Mucosa of rectum (tissue), 2 donors: ENCODE data around the gene UGT1A10.

Experiments
- H3K27ac ChIP-seq, 2 donors: one replicate each; pipeline ENCODE4 v1.7.0; 2013; ENCODE audit warnings: inconsistent platforms in 2 of 2, low read depth in 2 of 2, low read length in 2 of 2
- H3K27me3 ChIP-seq, 2 donors: one replicate each; pipeline ENCODE4 v1.7.0; 2013; ENCODE audit warnings: low read length in 2 of 2; ENCODE audit not compliant: control insufficient read depth in 2 of 2, insufficient read depth in 2 of 2
- H3K36me3 ChIP-seq, 2 donors: one replicate each; pipeline ENCODE4 v1.7.0; 2013; ENCODE audit warnings: low read length in 2 of 2; ENCODE audit not compliant: control insufficient read depth in 2 of 2, insufficient read depth in 2 of 2
- H3K4me1 ChIP-seq, 2 donors: one replicate each; pipeline ENCODE4 v1.7.0; 2013; ENCODE audit warnings: low read length in 2 of 2, mild to moderate bottlenecking in 1 of 2; ENCODE audit not compliant: control insufficient read depth in 2 of 2, insufficient read depth in 2 of 2
- H3K4me3 ChIP-seq, 2 donors: one replicate each; pipeline ENCODE4 v1.7.0; 2013; ENCODE audit warnings: low read length in 2 of 2
- H3K9ac ChIP-seq, 2 donors: one replicate each; pipeline ENCODE4 v1.7.0; 2013; ENCODE audit warnings: low read length in 2 of 2, low read depth in 1 of 2, mild to moderate bottlenecking in 1 of 2
- H3K9me3 ChIP-seq, 2 donors: one replicate each; pipeline ENCODE4 v1.7.0; 2013; ENCODE audit warnings: low read length in 2 of 2; ENCODE audit not compliant: control insufficient read depth in 2 of 2
- donor health status: healthy.
- donor health status: Normal muscosa, but diverticular disease.

UGT1A10 gene

GRCh38 chr2:233791151-233791882 is 155.1 kb downstream of the UGT1A10 start:
- Histone ChIP-seq H3K27me3 (peaks cover 0 to 3% of the 10 kb centered on the region in 2 donors), H3K27ac (no peak overlapping the region), H3K9me3 (no peaks in the 10 kb centered on the region), H3K36me3 (no peaks in the 10 kb centered on the region), H3K9ac (no peak overlapping the region), H3K4me3 (no peak overlapping the region), H3K4me1 (no peaks in the 10 kb centered on the region)

GRCh38 chr2:233791883-233792329 is 155.7 kb downstream of the UGT1A10 start:
- Histone ChIP-seq H3K4me3 (no peak overlapping the region), H3K4me1 (no peaks in the 10 kb centered on the region), H3K27me3 (peaks cover 0 to 3% of the 10 kb centered on the region in 2 donors), H3K27ac (no peak overlapping the region), H3K9ac (no peak overlapping the region), H3K9me3 (no peaks in the 10 kb centered on the region), H3K36me3 (no peaks in the 10 kb centered on the region)

- Histone ChIP-seq H3K4me1 (no peaks in the 10 kb centered on the region), H3K9me3 (no peaks in the 10 kb centered on the region), H3K27me3 (peaks cover 0 to 3% of the 10 kb centered on the region in 2 donors), H3K27ac (no peak overlapping the region), H3K9ac (no peak overlapping the region), H3K4me3 (no peak overlapping the region), H3K36me3 (no peaks in the 10 kb centered on the region)
Measured at GRCh38 chr2:233792720-233793119, 156.5 kb downstream of the UGT1A10 start.

GRCh38 chr2:233793465-233794127 is 157.3 kb downstream of the UGT1A10 start:
- H3K27me3 ChIP-seq, result peaks cover 0 to 3% of the 10 kb centered on the region in 2 donors
- no peak overlapping the region for H3K4me3 ChIP-seq
- H3K9ac ChIP-seq, result no peak overlapping the region
- no peaks in the 10 kb centered on the region for H3K4me1 ChIP-seq
- H3K9me3 ChIP-seq, result no peaks in the 10 kb centered on the region
- no peak overlapping the region for H3K27ac ChIP-seq
- no peaks in the 10 kb centered on the region for H3K36me3 ChIP-seq

DNA sequence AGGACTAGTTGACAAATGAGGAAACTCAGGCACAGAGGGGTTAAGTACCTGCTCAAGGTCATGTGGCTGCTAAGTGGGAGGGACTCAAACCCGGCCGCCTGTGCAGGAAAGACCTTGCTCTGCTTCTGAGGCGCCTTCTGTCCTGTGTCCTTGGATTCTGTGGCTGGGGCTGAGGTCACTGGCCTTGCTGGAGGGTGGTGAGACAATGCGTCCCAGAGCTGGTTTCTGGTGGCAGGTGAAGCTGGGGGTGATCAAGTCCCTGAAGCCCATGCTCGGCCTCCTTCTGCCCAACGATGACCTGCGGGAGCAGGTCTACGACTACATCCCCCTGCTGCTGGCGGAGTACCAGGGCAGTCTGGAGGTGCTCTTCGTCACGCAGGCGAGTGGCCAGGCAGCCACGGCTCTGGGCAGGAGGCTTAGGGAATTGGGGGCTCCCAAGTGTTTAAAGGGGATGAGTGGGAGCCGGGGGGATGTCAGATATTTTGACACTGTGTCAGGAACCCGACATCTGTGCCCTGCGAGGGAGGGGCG is 157.9 kb downstream of the UGT1A10 start:
- Histone ChIP-seq H3K27ac (no peak overlapping the region), H3K9ac (no peak overlapping the region), H3K9me3 (no peaks in the 10 kb centered on the region), H3K36me3 (no peaks in the 10 kb centered on the region), H3K4me3 (no peak overlapping the region), H3K27me3 (peaks cover 0 to 3% of the 10 kb centered on the region in 2 donors), H3K4me1 (no peaks in the 10 kb centered on the region)

DNA sequence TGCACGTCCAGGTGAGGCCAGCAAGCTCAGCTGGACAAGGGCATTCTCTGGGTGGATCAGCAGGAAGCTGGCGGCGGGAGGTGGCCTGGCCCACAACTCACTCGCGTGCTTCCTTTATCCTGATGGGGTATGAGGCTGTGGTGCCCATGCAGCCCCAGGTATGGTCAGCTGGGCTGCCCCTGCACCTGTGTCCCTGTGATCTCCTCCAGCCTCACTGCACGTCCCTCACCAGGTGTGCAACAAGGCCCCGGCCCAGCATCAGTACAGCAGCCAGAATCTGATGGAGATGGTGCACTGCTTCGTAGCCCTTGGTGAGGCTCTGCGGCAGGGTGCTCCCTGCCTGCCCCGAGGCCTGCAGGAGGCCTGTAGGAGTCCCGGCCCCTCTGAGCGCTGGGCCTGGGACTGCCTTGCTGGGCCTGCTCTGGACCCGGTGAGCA is 159.5 kb downstream of the UGT1A10 start:
- Histone ChIP-seq H3K9me3 (no peaks in the 10 kb centered on the region), H3K27ac (no peak overlapping the region), H3K36me3 (no peaks in the 10 kb centered on the region), H3K9ac (no peak overlapping the region), H3K4me3 (no peak overlapping the region), H3K27me3 (peaks cover 0 to 3% of the 10 kb centered on the region in 2 donors), H3K4me1 (no peaks in the 10 kb centered on the region)

DNA sequence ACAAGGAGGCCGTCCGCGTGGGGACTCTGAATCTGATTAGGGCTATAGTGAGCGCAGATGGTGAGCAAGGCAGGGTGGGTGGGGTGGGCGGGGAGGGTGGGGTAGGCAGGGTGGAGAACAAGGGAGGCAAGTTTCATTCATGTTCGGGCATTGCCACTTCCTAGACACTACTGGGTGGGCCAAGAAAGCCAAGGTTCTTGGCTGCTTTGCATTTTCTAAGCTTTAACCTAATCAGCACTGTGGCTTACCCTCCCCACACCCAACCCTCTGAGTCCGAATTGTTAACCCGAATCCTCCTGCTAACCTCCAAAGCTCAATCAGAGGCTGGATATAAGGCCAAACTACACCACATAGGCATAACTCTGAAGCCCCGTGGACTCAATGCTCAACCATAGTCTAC is 160.0 kb downstream of the UGT1A10 start:
- peaks cover 0 to 3% of the 10 kb centered on the region in 2 donors for H3K27me3 ChIP-seq
- H3K4me1 ChIP-seq, result no peaks in the 10 kb centered on the region
- H3K4me3 ChIP-seq, result no peak overlapping the region
- no peak overlapping the region for H3K27ac ChIP-seq
- no peaks in the 10 kb centered on the region for H3K9me3 ChIP-seq
- no peaks in the 10 kb centered on the region for H3K36me3 ChIP-seq
- H3K9ac ChIP-seq, result no peak overlapping the region

- no peaks in the 10 kb centered on the region for H3K36me3 ChIP-seq
- H3K27ac ChIP-seq, result no peak overlapping the region
- no peaks in the 10 kb centered on the region for H3K4me1 ChIP-seq
- H3K9me3 ChIP-seq, result no peaks in the 10 kb centered on the region
- no peak overlapping the region for H3K4me3 ChIP-seq
- no peak overlapping the region for H3K9ac ChIP-seq
- peaks cover 0 to 4% of the 10 kb centered on the region in 2 donors for H3K27me3 ChIP-seq
Measured at GRCh38 chr2:233798335-233799086, 162.3 kb downstream of the UGT1A10 start.

- Histone ChIP-seq H3K27ac (no peak overlapping the region), H3K4me1 (no peaks in the 10 kb centered on the region), H3K36me3 (no peaks in the 10 kb centered on the region), H3K9me3 (no peaks in the 10 kb centered on the region), H3K27me3 (peaks cover 0 to 9% of the 10 kb centered on the region in 2 donors), H3K4me3 (no peak overlapping the region), H3K9ac (no peak overlapping the region)
Measured at GRCh38 chr2:233799087-233799665, 162.9 kb downstream of the UGT1A10 start.
